IPS-20b (cell line): ENCODE measurements around the gene GCNT4.

Experiments
- H3K27ac ChIP-seq: one replicate; pipeline ENCODE4 v1.5.1; 2013; ENCODE audit warnings: low read length
- H3K27me3 ChIP-seq: 2 replicates; pipeline ENCODE4 v1.6.1; 2013; ENCODE audit warnings: mild to moderate bottlenecking, low read length, inconsistent platforms; ENCODE audit not compliant: insufficient read depth
- H3K36me3 ChIP-seq: 2 replicates; pipeline ENCODE4 v1.6.1; 2013; ENCODE audit warnings: low read depth, mild to moderate bottlenecking, inconsistent platforms, low read length, moderate library complexity; ENCODE audit not compliant: insufficient read depth
- H3K4me1 ChIP-seq: 2 replicates; pipeline ENCODE4 v1.6.1; 2013; ENCODE audit warnings: mild to moderate bottlenecking, control low read depth, inconsistent platforms, low read length, moderate library complexity; ENCODE audit not compliant: insufficient read depth
- H3K4me3 ChIP-seq: 2 replicates; pipeline ENCODE4 v1.5.1; 2013; ENCODE audit warnings: mild to moderate bottlenecking, low read length, inconsistent platforms
- H3K9ac ChIP-seq: 2 replicates; pipeline ENCODE4 v1.6.1; 2013; ENCODE audit warnings: low read depth, mild to moderate bottlenecking, inconsistent platforms, low read length, moderate library complexity
- H3K9me3 ChIP-seq: 2 replicates; pipeline ENCODE4 v1.6.1; 2013; ENCODE audit warnings: mild to moderate bottlenecking, low read depth, low read length, inconsistent platforms; ENCODE audit not compliant: insufficient read depth

The GCNT4 gene

DNA sequence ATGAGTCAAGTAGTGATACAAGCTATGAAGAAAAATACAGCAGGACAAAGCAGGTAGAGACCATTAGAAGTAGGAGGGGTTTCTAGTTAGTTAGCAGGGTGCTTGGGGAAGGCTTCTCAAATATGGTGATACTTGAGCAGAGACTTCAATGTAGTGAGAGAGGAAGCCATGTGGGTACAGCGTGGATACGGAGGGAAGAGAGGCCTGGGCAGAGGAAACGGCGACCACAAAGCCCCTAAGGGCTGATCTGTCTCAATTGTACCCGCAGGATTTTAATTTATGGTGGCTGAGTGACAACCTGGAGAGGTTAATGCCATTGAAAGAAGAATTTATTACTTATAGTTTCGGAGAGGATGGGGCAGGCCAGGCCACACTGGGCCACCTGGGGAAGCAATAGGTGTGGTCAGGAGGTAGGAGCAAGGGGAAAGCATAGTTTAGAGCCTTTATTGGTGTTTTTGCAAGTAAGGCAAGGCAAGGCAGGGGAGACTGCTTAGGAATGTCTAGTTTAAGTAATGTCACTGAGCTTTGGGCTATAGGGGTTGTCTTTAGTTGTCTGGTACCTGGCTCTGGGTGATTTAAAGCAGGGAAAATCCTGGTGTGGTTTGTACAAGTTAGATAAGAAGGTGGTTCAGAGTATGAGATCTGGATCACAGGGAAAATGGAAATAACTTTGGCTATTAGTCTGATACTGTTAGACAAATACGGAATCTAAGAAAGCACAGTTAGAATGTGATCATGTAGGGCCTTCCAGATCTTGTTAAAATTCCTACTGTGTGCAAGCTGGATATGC lies 42.6 kb downstream of the GCNT4 start:
- Histone ChIP-seq H3K36me3 (no peaks in the 10 kb centered on the region), H3K4me1 (peaks cover 9% of the 10 kb centered on the region; the same call in 1 of the 2 replicates), H3K9me3 (peaks cover 13% of the 10 kb centered on the region; the same call in 1 of the 2 replicates), H3K9ac (no peak overlapping the region), H3K4me3 (no peak overlapping the region), H3K27ac (no peak overlapping the region), H3K27me3 (no peaks in the 10 kb centered on the region)

DNA sequence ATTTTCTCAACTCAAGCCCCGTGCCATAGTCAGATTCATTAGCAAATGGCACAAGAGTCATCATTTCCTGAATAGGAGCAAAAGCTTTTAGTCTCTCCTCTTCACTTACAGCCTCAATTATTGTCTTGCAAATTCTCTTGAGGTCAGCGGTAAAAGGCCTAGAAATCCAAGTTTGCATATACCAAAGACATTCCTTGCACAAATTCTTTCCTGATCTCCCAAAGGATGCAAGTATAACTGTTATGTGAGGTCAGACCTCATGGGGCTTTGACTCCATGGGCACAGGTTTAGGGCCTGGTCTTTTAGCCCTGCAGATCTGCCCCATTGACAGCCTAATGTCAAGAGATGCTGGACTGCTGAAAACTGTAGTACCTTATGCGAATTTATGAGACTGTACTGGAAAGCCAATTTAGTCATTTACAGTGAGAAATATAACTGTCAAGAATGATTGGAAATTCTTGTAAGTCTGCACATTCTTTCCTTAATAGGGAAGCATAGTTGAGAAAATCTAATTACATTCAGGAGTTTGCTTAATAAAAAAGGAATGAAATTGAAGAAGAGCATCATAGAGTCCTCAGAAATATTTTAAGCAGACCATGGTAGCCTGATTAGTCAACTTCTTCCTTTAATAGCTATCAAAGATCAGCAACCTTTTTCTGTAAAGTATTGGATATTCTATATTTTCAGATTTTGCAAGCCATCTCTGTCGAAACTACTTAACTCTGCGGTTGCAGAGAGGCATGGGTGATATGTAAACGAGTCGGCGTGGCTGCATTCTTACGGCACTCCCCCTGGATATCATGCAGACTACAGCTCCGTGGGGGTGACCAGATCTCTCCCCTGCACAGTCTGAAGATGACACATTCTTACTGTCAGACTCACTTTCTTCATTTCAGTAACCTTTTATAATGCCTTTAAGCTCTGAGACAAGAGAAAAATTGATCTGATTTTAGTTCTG lies 45.2 kb downstream of the GCNT4 start:
- Histone ChIP-seq H3K4me3 (no peak overlapping the region), H3K9ac (no peak overlapping the region), H3K9me3 (peaks cover 13% of the 10 kb centered on the region; the same call in 1 of the 2 replicates), H3K36me3 (no peaks in the 10 kb centered on the region), H3K4me1 (peaks cover 9% of the 10 kb centered on the region; the same call in 1 of the 2 replicates), H3K27me3 (no peaks in the 10 kb centered on the region), H3K27ac (no peak overlapping the region)

DNA sequence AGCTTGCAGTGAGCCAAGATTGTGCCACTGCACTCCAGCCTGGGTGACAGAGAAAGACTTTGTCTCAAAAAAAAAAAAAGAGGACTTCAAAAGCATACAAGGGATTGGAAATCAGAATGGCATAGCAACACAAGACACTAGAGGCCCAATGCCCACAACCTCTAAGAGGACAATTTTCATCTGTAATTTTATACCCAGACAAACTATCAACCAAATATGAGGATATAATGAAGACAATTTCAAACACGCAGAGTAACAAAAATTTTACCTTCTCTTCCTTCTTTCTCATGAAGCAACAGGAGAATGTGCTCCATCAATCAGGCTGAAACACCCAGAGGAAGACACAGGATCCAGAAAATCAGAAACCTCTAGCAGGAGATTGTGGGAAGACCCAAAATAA lies 46.8 kb downstream of the GCNT4 start:
- Histone ChIP-seq H3K9me3 (peaks cover 13% of the 10 kb centered on the region; the same call in 1 of the 2 replicates), H3K4me3 (no peak overlapping the region), H3K27me3 (no peaks in the 10 kb centered on the region), H3K9ac (no peak overlapping the region), H3K4me1 (peaks cover 9% of the 10 kb centered on the region; the same call in 1 of the 2 replicates), H3K27ac (no peak overlapping the region), H3K36me3 (no peaks in the 10 kb centered on the region)
